PC-9 (cell line): ENCODE data around the gene AP4M1. TPM values are rescaled to one million over a fixed set of nuclear protein-coding genes. Genes with fewer than 3 reads are reported as not detected.
"Not testable (repeated sequence)": the region's sequence is repeated elsewhere in the genome, so short reads cannot be mapped to it uniquely, and the experiment has no call there.

ENCODE experiments used
- BruUV-seq: library from RNA; stranded (reverse); fragments of 400-500 nt; replicated peaks from 2 replicates; lab custom pipeline; 2021; lab: Mats Ljungman, UMichigan
- CTCF ChIA-PET: fragments of 300-600 bp; sonication (Branson Sonifier 250); formaldehyde crosslinking; loops from one replicate; lab custom pipeline; 2022; ENCODE audit warnings: antibody characterized with exemption; lab: Charles Lee
- POLR2A ChIA-PET: fragments of 300-600 bp; sonication (Branson Sonifier 250); formaldehyde crosslinking; loops from one replicate; lab custom pipeline; 2022; ENCODE audit warnings: antibody characterized with exemption; ENCODE audit not compliant: unreplicated experiment; lab: Charles Lee
- DNase-seq, 2 experiments: peaks; one replicate each; pipeline versions ENCODE4 v3.0.0 to v3.0.0-alpha.2; 2015 to 2022; ENCODE audit warnings: mixed read lengths in 1 of 2
- H2AFZ ChIP-seq: fragments of 200-600 bp; sonication (generic); 2 replicates; pipeline ENCODE4 v1.8.1; 2017; ENCODE audit warnings: antibody characterized with exemption
- H3F3A ChIP-seq: fragments of 200-600 bp; sonication (generic); 2 replicates; pipeline ENCODE4 v1.8.1; 2017; ENCODE audit warnings: antibody characterized with exemption, mild to moderate bottlenecking, low read depth; ENCODE audit not compliant: insufficient read depth
- H3K27ac ChIP-seq: fragments of 200-600 bp; sonication (generic); 2 replicates; pipeline ENCODE4 v1.6.1; 2016; ENCODE audit warnings: mixed run types
- H3K27me3 ChIP-seq: fragments of 200-600 bp; sonication (generic); 2 replicates; pipeline ENCODE4 v1.6.1; 2016; ENCODE audit warnings: low read depth, mixed run types; ENCODE audit not compliant: insufficient read depth
- H3K36me3 ChIP-seq: fragments of 200-600 bp; sonication (generic); 2 replicates; pipeline ENCODE4 v1.6.1; 2016; ENCODE audit warnings: low read depth, mixed run types
- H3K4me1 ChIP-seq: fragments of 200-600 bp; sonication (generic); replicated peaks from 2 replicates; pipeline ENCODE4 v1.6.1; 2016; ENCODE audit warnings: mixed run types; ENCODE audit not compliant: insufficient read depth
- H3K4me2 ChIP-seq: fragments of 200-600 bp; sonication (generic); 2 replicates; pipeline ENCODE4 v1.6.1; 2017; ENCODE audit warnings: mixed run types
- H3K4me3 ChIP-seq: fragments of 200-600 bp; sonication (generic); 2 replicates; pipeline ENCODE4 v1.6.1; 2016; ENCODE audit warnings: mixed run types
- H3K79me2 ChIP-seq: fragments of 200-600 bp; sonication (generic); 2 replicates; pipeline ENCODE4 v1.6.1; 2017; ENCODE audit warnings: low read depth, mixed run types
- H3K9me2 ChIP-seq: fragments of 200-600 bp; sonication (generic); 2 replicates; pipeline ENCODE4 v1.8.1; 2017; ENCODE audit warnings: mild to moderate bottlenecking; ENCODE audit not compliant: insufficient read depth
- H3K9me3 ChIP-seq: fragments of 200-600 bp; sonication (generic); 2 replicates; pipeline ENCODE4 v1.8.1; 2016; ENCODE audit warnings: low read depth; ENCODE audit not compliant: insufficient read depth
- H4K20me1 ChIP-seq: fragments of 200-600 bp; sonication (generic); 2 replicates; pipeline ENCODE4 v1.8.1; 2017; ENCODE audit not compliant: insufficient read depth
- CTCF ChIP-seq: fragments of 200-600 bp; sonication (generic); conservative IDR thresholded peaks from 2 replicates; pipeline ENCODE4 v1.6.1; 2017; ENCODE audit warnings: mixed run types, antibody characterized with exemption, mild to moderate bottlenecking, moderate library complexity
- EZH2 ChIP-seq: fragments of 200-600 bp; sonication (generic); IDR thresholded peaks from 2 replicates; pipeline ENCODE4 v1.8.0; 2017; ENCODE audit warnings: antibody characterized with exemption, low read depth
- intact Hi-C: fragments of 100-400 bp; cut with micrococcal nuclease; formaldehyde crosslinking; loops from one replicate; pipeline ENCODE4 v1.10.0; 2022; ENCODE audit not compliant: unreplicated experiment
- total RNA-seq: library from RNA; stranded (reverse); gene quantifications from 2 replicates; pipeline ENCODE4 v1.2.3, GENCODE V29; 2021

Gene AP4M1
- total RNA-seq, 1 experiment from 2014 or later = 18.1 TPM

GRCh38 chr7:100142461-100142860, 41.0 kb downstream of the AP4M1 start:
- ChIA-PET CTCF (no interaction called here), POLR2A (no interaction called here)

GRCh38 chr7:100146350-100146749, 44.9 kb downstream of the AP4M1 start:
- H3K27ac ChIP-seq, H2AFZ ChIP-seq, H3K36me3 ChIP-seq, H3K9me3 ChIP-seq, H4K20me1 ChIP-seq, H3K27me3 ChIP-seq, H3K9me2 ChIP-seq, H3K4me3 ChIP-seq, intact Hi-C loops, BruUV-seq: not testable (repeated sequence)
- peaks cover 24% of the 10 kb centered on the region for H3K79me2 ChIP-seq
- H3K4me1 ChIP-seq = peaks cover 48% of the 10 kb centered on the region
- peaks cover 43% of the 10 kb centered on the region for H3F3A ChIP-seq
- peak overlapping the region; percentile 45 for H3K4me2 ChIP-seq
- DNase-seq = peak in 1 of 2 experiments; percentile 84
- ChIA-PET CTCF (interaction anchor here (0.6 kb wide), 1 partner anchor 64 kb away, joined by 4 read pairs; no protein-coding TSS in a partner anchor), POLR2A (interaction anchor here (0.5 kb wide), 1 partner anchor 44 kb away, joined by 4 read pairs; no protein-coding TSS in a partner anchor)

More at GRCh38 chr7:100142461-100142860, 41.0 kb downstream of the AP4M1 start:
- no peaks in the 10 kb centered on the region for H3K9me2 ChIP-seq
- no peak for DNase-seq
- H3K9me3 ChIP-seq = no peaks in the 10 kb centered on the region
- no peaks in the 10 kb centered on the region for H4K20me1 ChIP-seq
- H3K36me3 ChIP-seq = no peaks in the 10 kb centered on the region
- no peak overlapping the region for H2AFZ ChIP-seq
- intact Hi-C loops = no loop called here
- no peak overlapping the region for H3K27ac ChIP-seq
- H3K79me2 ChIP-seq = no peaks in the 10 kb centered on the region
- no peak overlapping the region for H3K4me3 ChIP-seq
- BruUV-seq = no TSS peak
- TF ChIP-seq CTCF = no peak
- no peak for TF ChIP-seq EZH2
- peaks cover 74% of the 10 kb centered on the region for H3F3A ChIP-seq
- no peak overlapping the region for H3K4me2 ChIP-seq
- H3K27me3 ChIP-seq = no peaks in the 10 kb centered on the region
- H3K4me1 ChIP-seq = peaks cover 53% of the 10 kb centered on the region

- H3K36me3 ChIP-seq = no peaks in the 10 kb centered on the region; the same call in 1 of the 2 replicates
- ChIA-PET CTCF (interaction anchor here (0.7 kb wide), 1 partner anchor 337 kb away, joined by 4 read pairs; the partner anchor contains the start of gene NYAP1), POLR2A (interaction anchor here (0.5 to 0.6 kb wide), 2 partner anchors 10 to 680 kb away, joined by 4 to 5 read pairs; partner anchors contain the start of gene EPHB4)
- H3K27me3 ChIP-seq = no peaks in the 10 kb centered on the region
- no peaks in the 10 kb centered on the region for H3K9me3 ChIP-seq
- H3K9me2 ChIP-seq = no peaks in the 10 kb centered on the region
- H2AFZ ChIP-seq = no peak overlapping the region
- no peak overlapping the region for H3K4me2 ChIP-seq
- intact Hi-C loops = no loop called here
- TF ChIP-seq CTCF = no peak
- no peak for TF ChIP-seq EZH2
- no peak overlapping the region for H3K27ac ChIP-seq
- no peak for DNase-seq
- peaks cover 39% of the 10 kb centered on the region for H3K4me1 ChIP-seq
- no TSS peak for BruUV-seq
- H3K4me3 ChIP-seq = no peak overlapping the region
- H3F3A ChIP-seq = peaks cover 43% of the 10 kb centered on the region
- no peaks in the 10 kb centered on the region for H4K20me1 ChIP-seq
- peaks cover 24% of the 10 kb centered on the region for H3K79me2 ChIP-seq
These were observed 45.8 kb downstream of the AP4M1 start for GRCh38 chr7:100147278-100147677.
